HepG2 (cell line): ENCODE results near the gene GOT1. TPM values are rescaled to one million over a fixed set of nuclear protein-coding genes. Genes with fewer than 3 reads are reported as not detected.

ENCODE experiments used
- BCL6 ChIP-seq: IDR thresholded peaks from 2 replicates; pipeline ENCODE4 v1.6.1; 2016; ENCODE audit warnings: missing genetic modification reagents, missing compliant biosample characterization
- CCDC6 ChIP-seq: sonication (generic); formaldehyde crosslinking; IDR thresholded peaks from 2 replicates; pipeline ENCODE4 v1.8.1; 2022; ENCODE audit warnings: mild to moderate bottlenecking, missing genetic modification reagents, moderate library complexity
- CENPBD1 ChIP-seq: sonication (generic); formaldehyde crosslinking; IDR thresholded peaks from 2 replicates; pipeline ENCODE4 v1.8.0; 2022; ENCODE audit warnings: missing genetic modification reagents, low read depth, mild to moderate bottlenecking, borderline replicate concordance
- ELF1 ChIP-seq: sonication (generic); formaldehyde crosslinking; IDR thresholded peaks from 2 replicates; pipeline ENCODE4 v1.4.0; 2020; ENCODE audit warnings: missing genetic modification reagents
- FLYWCH1 ChIP-seq: sonication (generic); formaldehyde crosslinking; IDR thresholded peaks from 2 replicates; pipeline ENCODE4 v1.8.1; 2023; ENCODE audit warnings: mild to moderate bottlenecking, missing genetic modification reagents
- FOXP4 ChIP-seq: sonication (generic); formaldehyde crosslinking; IDR thresholded peaks from 2 replicates; pipeline ENCODE4 v1.4.0; 2020; ENCODE audit warnings: missing genetic modification reagents
- GATA4 ChIP-seq: sonication (generic); IDR thresholded peaks from 2 replicates; pipeline ENCODE4 v1.6.1; 2016; ENCODE audit warnings: antibody characterized with exemption, low read depth, borderline replicate concordance
- IRF2 ChIP-seq: IDR thresholded peaks from 2 replicates; pipeline ENCODE4 v1.6.1; 2018; ENCODE audit warnings: missing genetic modification reagents, missing compliant biosample characterization
- KDM1A ChIP-seq: IDR thresholded peaks from 2 replicates; pipeline ENCODE4 v1.6.1; 2016; ENCODE audit warnings: missing compliant biosample characterization
- PHF21A ChIP-seq: sonication (generic); formaldehyde crosslinking; IDR thresholded peaks from 2 replicates; pipeline ENCODE4 v1.5.0; 2020; ENCODE audit warnings: mild to moderate bottlenecking, missing genetic modification reagents
- RXRB ChIP-seq: IDR thresholded peaks from 2 replicates; pipeline ENCODE4 v1.6.1; 2016; ENCODE audit warnings: borderline replicate concordance, missing genetic modification reagents, missing compliant biosample characterization
- SNAPC2 ChIP-seq: sonication (generic); formaldehyde crosslinking; IDR thresholded peaks from 2 replicates; pipeline ENCODE4 v1.8.1; 2022; ENCODE audit warnings: mild to moderate bottlenecking, missing genetic modification reagents
- SOX13 ChIP-seq, 3 experiments: fragments of 450-650 bp in 1 of 3; sonication (generic) in 1 of 3; formaldehyde crosslinking in 1 of 3; IDR thresholded peaks in 2 of 3; conservative IDR thresholded peaks in 1 of 3; 2 replicates each; pipeline versions ENCODE4 v1.5.0 to v1.6.1; 2016 to 2020; ENCODE audit warnings: antibody characterized with exemption in 1 of 3, mild to moderate bottlenecking in 1 of 3, missing compliant biosample characterization in 1 of 3, missing genetic modification reagents in 1 of 3, moderate library complexity in 1 of 3
- TIGD3 ChIP-seq: sonication (generic); formaldehyde crosslinking; IDR thresholded peaks from 2 replicates; pipeline ENCODE4 v1.5.1; 2020; ENCODE audit warnings: mild to moderate bottlenecking, missing genetic modification reagents, borderline replicate concordance
- ZBTB49 ChIP-seq: sonication (generic); formaldehyde crosslinking; IDR thresholded peaks from 2 replicates; pipeline ENCODE4 v1.4.0; 2020; ENCODE audit warnings: missing genetic modification reagents, borderline replicate concordance
- ZNF232 ChIP-seq: sonication (generic); formaldehyde crosslinking; IDR thresholded peaks from 2 replicates; pipeline ENCODE4 v1.4.0; 2020; ENCODE audit warnings: missing genetic modification reagents, borderline replicate concordance
- ZNF251 ChIP-seq: sonication (generic); formaldehyde crosslinking; IDR thresholded peaks from 2 replicates; pipeline ENCODE4 v1.9.0; 2021; ENCODE audit warnings: mild to moderate bottlenecking, missing genetic modification reagents
- ZNF296 ChIP-seq: sonication (generic); formaldehyde crosslinking; conservative IDR thresholded peaks from 2 replicates; pipeline ENCODE4 v1.5.0; 2020; ENCODE audit warnings: mild to moderate bottlenecking, missing genetic modification reagents
- ZNF317 ChIP-seq: sonication (generic); formaldehyde crosslinking; IDR thresholded peaks from 2 replicates; pipeline ENCODE4 v1.5.0; 2020; ENCODE audit warnings: mild to moderate bottlenecking, missing genetic modification reagents
- ZNF605 ChIP-seq: sonication (generic); formaldehyde crosslinking; IDR thresholded peaks from 2 replicates; pipeline ENCODE4 v1.8.0; 2022; ENCODE audit warnings: mild to moderate bottlenecking, missing genetic modification reagents
- polyA plus RNA-seq, 8 experiments: library from polyadenylated mRNA; depleted of rRNA in 3 of 8; stranded (reverse) in 7 of 8; unstranded in 1 of 8; fragments of >200 nt; fragmentation: Illumina TruSeq in 4 of 8; extraction: Trizol in 4 of 8; gene quantifications; 2 replicates each; pipeline versions ENCODE4 v1.2.1 to v1.2.3, GENCODE V29; 2011 to 2016; ENCODE audit warnings: low read depth in 4 of 8, missing spikeins in 1 of 8, mixed read lengths in 1 of 8; ENCODE audit not compliant: insufficient read depth in 1 of 8
- total RNA-seq, 5 experiments: library from RNA; depleted of rRNA; stranded (reverse); fragments of >200 nt; fragmentation: Illumina TruSeq; extraction: Trizol; gene quantifications; 2 replicates each; pipeline ENCODE4 v1.2.3, GENCODE V29; 2016; ENCODE audit warnings: low read depth in 1 of 5
- TF ChIP-seq, protein P1 (sequence below): IDR thresholded peaks from 2 replicates; pipeline ENCODE4 v1.6.1; 2016; ENCODE audit warnings: low read depth, borderline replicate concordance
- TF ChIP-seq, protein P2 (sequence below): sonication (generic); formaldehyde crosslinking; IDR thresholded peaks from 2 replicates; pipeline ENCODE4 v1.9.0; 2021; ENCODE audit warnings: missing genetic modification reagents, mild to moderate bottlenecking, borderline replicate concordance

Gene GOT1
- total and polyA plus RNA-seq, 2 of the 13 experiments (the other 11 are each of a cell fraction or from before 2014, with no cell fraction given): 81.2 to 102 TPM

GRCh38 chr10:99421233-99421739 is 9.1 kb downstream of the GOT1 start (continued):
- no peak for TF ChIP-seq ZBTB49 (CRISPR knock-in tag)
- TF ChIP-seq TIGD3 (CRISPR knock-in tag): no peak
- TF ChIP-seq ZNF605 (CRISPR knock-in tag): peak; percentile 57; the same call in 1 of the 2 replicates
- TF ChIP-seq, protein P1, sequence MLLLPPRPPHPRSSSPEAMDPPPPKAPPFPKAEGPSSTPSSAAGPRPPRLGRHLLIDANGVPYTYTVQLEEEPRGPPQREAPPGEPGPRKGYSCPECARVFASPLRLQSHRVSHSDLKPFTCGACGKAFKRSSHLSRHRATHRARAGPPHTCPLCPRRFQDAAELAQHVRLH (CRISPR knock-in tag): no peak
- TF ChIP-seq ZNF296: no peak
- peak; percentile 59; the same call in 1 of the 2 replicates for TF ChIP-seq ZNF232 (CRISPR knock-in tag)
- TF ChIP-seq FLYWCH1: no peak
- TF ChIP-seq ZNF251: no peak
- peak; percentile 92 for TF ChIP-seq PHF21A (CRISPR knock-in tag)
- TF ChIP-seq GATA4: peak; percentile 79; the same call in 1 of the 2 replicates
- no peak for TF ChIP-seq CENPBD1 (CRISPR knock-in tag)
- TF ChIP-seq, protein P2, sequence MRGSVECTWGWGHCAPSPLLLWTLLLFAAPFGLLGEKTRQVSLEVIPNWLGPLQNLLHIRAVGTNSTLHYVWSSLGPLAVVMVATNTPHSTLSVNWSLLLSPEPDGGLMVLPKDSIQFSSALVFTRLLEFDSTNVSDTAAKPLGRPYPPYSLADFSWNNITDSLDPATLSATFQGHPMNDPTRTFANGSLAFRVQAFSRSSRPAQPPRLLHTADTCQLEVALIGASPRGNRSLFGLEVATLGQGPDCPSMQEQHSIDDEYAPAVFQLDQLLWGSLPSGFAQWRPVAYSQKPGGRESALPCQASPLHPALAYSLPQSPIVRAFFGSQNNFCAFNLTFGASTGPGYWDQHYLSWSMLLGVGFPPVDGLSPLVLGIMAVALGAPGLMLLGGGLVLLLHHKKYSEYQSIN (CRISPR knock-in tag): no peak
- TF ChIP-seq RXRB: peak; percentile 94
- TF ChIP-seq ZNF317 (CRISPR knock-in tag): 0 out of 2 replicates have a peak, but pooled peaks have one; percentile 52
- peak; percentile 46; the same call in 1 of the 2 replicates for TF ChIP-seq SOX13 (IDR thresholded peaks at IDR 0.05)
- peak in 1 of 2 experiments; percentile 88; a peak in 2 of 4 replicates for TF ChIP-seq SOX13 (CRISPR knock-in tag; conservative IDR thresholded peaks at IDR 0.05 in 1 of 2, IDR thresholded peaks at IDR 0.05 in 1 of 2)
- TF ChIP-seq BCL6 (CRISPR knock-in tag): peak; percentile 91
- TF ChIP-seq ELF1 (CRISPR knock-in tag): peak; percentile 17; the same call in 1 of the 2 replicates
- peak; percentile 86; the same call in 1 of the 2 replicates for TF ChIP-seq IRF2 (CRISPR knock-in tag)
- peak; percentile 63; the same call in 1 of the 2 replicates for TF ChIP-seq CCDC6 (CRISPR knock-in tag)
- TF ChIP-seq SNAPC2: 0 out of 2 replicates have a peak, but pooled peaks have one; percentile 54
- TF ChIP-seq FOXP4 (CRISPR knock-in tag): peak; percentile 92
- TF ChIP-seq KDM1A: 0 out of 2 replicates have a peak, but pooled peaks have one; percentile 27
